HG03103 (cell line): Measurements from ENCODE around the gene FOXJ2.
"Not testable (repeated sequence)": the region's sequence is repeated elsewhere in the genome, so short reads cannot be mapped to it uniquely, and the experiment has no call there.

ENCODE experiments used
- ATAC-seq: cut with Tn5 transposase; IDR thresholded peaks from one replicate; pipeline ENCODE4 v1.9.1; 2021; ENCODE audit warnings: low read depth; ENCODE audit not compliant: unreplicated experiment

Gene FOXJ2

GRCh38 chr12:8032242-8033152 lies at the start of gene FOXJ2:
Gene FOXJ2, plus strand, starts transcription at chr12:8032716. Its CDS starts 7,117 bp downstream, at chr12:8039833.
- ATAC-seq, result peak; percentile 65

GRCh38 chr12:7983019-7983418 lies 49.5 kb upstream of the FOXJ2 start:
- not testable (repeated sequence) for ATAC-seq

- not testable (repeated sequence) for ATAC-seq
These were observed 49.1 kb upstream of the FOXJ2 start for GRCh38 chr12:7983460-7983859.

- no peak for ATAC-seq
These were observed 47.6 kb upstream of the FOXJ2 start for GRCh38 chr12:7984900-7985299.

- no peak for ATAC-seq
These were observed 46.6 kb upstream of the FOXJ2 start for GRCh38 chr12:7985802-7986418.

GRCh38 chr12:7989827-7990491 lies 42.6 kb upstream of the FOXJ2 start:
- ATAC-seq, result peak; percentile 45

- ATAC-seq, result no peak
These were observed 41.0 kb upstream of the FOXJ2 start for GRCh38 chr12:7991535-7991934.

GRCh38 chr12:7994731-7995205 lies 37.7 kb upstream of the FOXJ2 start:
- peak; percentile 17 for ATAC-seq

GRCh38 chr12:7995266-7995963 lies 37.1 kb upstream of the FOXJ2 start:
- ATAC-seq, result peak; percentile 94

GRCh38 chr12:8000827-8001226 lies 31.7 kb upstream of the FOXJ2 start:
- ATAC-seq, result not testable (repeated sequence)

- not testable (repeated sequence) for ATAC-seq
These were observed 31.0 kb upstream of the FOXJ2 start for GRCh38 chr12:8001496-8001895.

- ATAC-seq, result not testable (repeated sequence)
These were observed 27.6 kb upstream of the FOXJ2 start for GRCh38 chr12:8004897-8005296.

GRCh38 chr12:8011331-8011730 lies 21.2 kb upstream of the FOXJ2 start:
- ATAC-seq, result no peak

GRCh38 chr12:8012651-8013309 lies 19.7 kb upstream of the FOXJ2 start:
- ATAC-seq, result no peak

- no peak for ATAC-seq
These were observed 17.7 kb upstream of the FOXJ2 start for GRCh38 chr12:8014836-8015235.

- not testable (repeated sequence) for ATAC-seq
These were observed 14.3 kb upstream of the FOXJ2 start for GRCh38 chr12:8018213-8018612.

GRCh38 chr12:8018666-8019581 lies 13.6 kb upstream of the FOXJ2 start:
- no peak for ATAC-seq

GRCh38 chr12:8026291-8026900 lies 6.1 kb upstream of the FOXJ2 start:
- ATAC-seq, result peak; percentile 96
